ENCODE measurements around the gene TMPRSS11A. TPM values are rescaled to one million over a fixed set of nuclear protein-coding genes. Genes with fewer than 3 reads are reported as not detected.

TMPRSS11A gene
- total RNA-seq, 1 experiment from 2014 or later = not detected

DNA sequence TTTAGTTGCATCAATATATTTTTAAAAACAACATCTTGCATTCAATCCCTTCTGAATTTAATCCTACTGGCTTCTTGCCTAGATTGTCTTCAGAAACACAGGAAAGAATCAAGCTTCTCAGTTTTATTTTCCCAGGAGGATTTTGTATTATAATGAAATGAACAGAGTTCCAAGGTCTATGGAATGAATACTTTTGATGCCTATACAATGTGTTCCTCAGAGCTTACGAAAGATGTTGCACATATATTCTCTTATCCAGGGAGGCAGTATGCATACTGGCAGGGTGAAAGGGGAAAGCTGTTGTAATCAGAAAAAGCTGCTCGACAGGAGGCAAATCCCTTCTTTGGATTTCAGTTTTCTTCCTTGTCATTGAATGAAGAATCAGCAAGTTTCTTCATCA, 88.3 kb downstream of the TMPRSS11A start (continued):
- TF ChIP-seq, protein P1, sequence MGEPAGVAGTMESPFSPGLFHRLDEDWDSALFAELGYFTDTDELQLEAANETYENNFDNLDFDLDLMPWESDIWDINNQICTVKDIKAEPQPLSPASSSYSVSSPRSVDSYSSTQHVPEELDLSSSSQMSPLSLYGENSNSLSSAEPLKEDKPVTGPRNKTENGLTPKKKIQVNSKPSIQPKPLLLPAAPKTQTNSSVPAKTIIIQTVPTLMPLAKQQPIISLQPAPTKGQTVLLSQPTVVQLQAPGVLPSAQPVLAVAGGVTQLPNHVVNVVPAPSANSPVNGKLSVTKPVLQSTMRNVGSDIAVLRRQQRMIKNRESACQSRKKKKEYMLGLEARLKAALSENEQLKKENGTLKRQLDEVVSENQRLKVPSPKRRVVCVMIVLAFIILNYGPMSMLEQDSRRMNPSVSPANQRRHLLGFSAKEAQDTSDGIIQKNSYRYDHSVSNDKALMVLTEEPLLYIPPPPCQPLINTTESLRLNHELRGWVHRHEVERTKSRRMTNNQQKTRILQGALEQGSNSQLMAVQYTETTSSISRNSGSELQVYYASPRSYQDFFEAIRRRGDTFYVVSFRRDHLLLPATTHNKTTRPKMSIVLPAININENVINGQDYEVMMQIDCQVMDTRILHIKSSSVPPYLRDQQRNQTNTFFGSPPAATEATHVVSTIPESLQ (CRISPR knock-in tag; IDR thresholded peaks at IDR 0.05) = no peak
- TF ChIP-seq ZNF232 (CRISPR knock-in tag; IDR thresholded peaks at IDR 0.05) (no peak), TP53 (CRISPR knock-in tag; IDR thresholded peaks at IDR 0.05) (no peak), ZNF138 (CRISPR knock-in tag; conservative IDR thresholded peaks at IDR 0.05) (no peak), ETV6 (CRISPR knock-in tag; IDR thresholded peaks at IDR 0.05) (no peak)
- TF ChIP-seq, protein P2, sequence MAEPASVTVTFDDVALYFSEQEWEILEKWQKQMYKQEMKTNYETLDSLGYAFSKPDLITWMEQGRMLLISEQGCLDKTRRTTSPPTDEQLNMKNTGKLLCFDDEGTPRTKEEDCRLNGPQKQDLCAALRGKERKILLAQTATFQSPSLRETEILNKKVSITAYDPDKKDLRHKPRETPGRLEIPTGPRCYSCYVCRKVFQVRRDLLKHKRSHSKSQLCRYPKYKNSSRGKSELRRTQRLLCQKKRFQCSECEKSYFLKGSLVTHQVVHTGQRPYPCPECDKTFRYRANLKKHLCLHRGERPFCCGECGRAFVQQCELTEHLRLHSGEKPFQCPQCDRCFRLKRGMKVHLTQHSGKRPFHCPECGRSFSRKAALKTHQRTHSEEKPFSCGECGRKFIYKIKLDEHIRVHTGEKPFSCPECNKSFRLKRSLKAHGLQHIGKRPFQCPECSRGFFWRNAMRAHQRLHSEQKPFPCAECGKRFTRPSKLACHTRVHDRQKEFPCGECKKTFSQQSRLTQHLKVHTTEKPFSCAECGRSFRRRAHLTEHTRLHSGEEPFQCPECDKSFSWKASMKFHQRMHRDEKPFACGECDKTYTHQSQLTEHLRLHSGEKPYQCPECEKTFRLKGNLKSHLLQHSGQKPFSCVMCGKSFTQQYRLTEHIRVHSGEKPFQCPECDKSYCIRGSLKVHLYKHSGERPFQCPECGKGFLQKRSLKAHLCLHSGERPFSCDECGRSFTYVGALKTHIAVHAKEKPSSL (CRISPR knock-in tag; conservative IDR thresholded peaks at IDR 0.05) = no peak
- TF ChIP-seq, protein P3, sequence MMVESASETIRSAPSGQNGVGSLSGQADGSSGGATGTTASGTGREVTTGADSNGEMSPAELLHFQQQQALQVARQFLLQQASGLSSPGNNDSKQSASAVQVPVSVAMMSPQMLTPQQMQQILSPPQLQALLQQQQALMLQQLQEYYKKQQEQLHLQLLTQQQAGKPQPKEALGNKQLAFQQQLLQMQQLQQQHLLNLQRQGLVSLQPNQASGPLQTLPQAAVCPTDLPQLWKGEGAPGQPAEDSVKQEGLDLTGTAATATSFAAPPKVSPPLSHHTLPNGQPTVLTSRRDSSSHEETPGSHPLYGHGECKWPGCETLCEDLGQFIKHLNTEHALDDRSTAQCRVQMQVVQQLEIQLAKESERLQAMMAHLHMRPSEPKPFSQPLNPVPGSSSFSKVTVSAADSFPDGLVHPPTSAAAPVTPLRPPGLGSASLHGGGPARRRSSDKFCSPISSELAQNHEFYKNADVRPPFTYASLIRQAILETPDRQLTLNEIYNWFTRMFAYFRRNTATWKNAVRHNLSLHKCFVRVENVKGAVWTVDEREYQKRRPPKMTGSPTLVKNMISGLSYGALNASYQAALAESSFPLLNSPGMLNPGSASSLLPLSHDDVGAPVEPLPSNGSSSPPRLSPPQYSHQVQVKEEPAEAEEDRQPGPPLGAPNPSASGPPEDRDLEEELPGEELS (CRISPR knock-in tag; IDR thresholded peaks at IDR 0.05) = no peak

DNA sequence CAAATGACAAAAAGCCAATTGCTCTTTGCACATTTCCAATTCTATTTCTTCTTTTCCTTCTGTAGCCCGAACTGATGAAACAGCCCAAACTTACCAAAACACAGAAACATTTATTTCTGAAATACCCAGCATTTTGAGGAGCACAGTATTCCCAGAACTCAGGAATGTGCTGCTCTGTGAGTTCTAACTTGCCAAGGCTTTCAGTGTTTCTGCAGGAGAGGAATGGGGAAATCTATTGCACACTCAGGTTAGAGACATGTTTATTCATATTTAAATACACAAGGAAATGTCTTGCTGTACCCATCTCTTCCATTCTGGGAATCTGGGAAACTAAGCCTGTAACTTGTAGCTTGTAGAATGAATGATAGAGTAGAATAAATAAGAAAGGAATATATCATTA, 90.2 kb downstream of the TMPRSS11A start:
- DNase-seq (ENCODE audit: low spot score) (no peak), ATAC-seq (no peak)
- Mint-ChIP-seq H3K9me3 (no peaks in the 10 kb centered on the region), H3K27ac (no peak overlapping the region), H3K27me3 (ENCODE audit: low read depth) (no peaks in the 10 kb centered on the region), H3K36me3 (no peaks in the 10 kb centered on the region), H3K4me3 (no peak overlapping the region), H3K4me1 (peaks cover 3% of the 10 kb centered on the region; the same call in 1 of the 2 replicates)
- POLR2A ChIA-PET = no interaction called here
- TF ChIP-seq GABPB1 (CRISPR knock-in tag; IDR thresholded peaks at IDR 0.05) = no peak
- CTCF ChIA-PET = no interaction called here

DNA sequence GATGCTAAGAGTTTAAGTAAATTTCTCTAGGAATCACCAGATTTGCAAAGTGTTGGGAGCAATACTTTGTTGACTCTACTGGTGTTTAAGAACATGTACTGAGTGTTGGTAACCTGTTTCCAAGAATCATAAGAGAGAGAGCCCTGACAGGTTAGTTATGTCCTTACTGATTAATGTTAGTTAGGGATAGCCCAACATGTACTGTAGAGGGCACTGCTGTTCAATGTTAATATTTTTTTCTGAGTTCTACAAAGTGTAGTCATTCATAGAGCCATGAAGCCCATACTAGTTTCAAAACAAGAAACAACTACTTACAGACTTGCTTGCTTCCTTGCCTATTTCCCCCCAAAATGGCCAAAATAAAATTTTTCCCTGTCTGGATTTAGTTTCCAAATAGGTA, 91.4 kb downstream of the TMPRSS11A start:
- CTCF ChIA-PET = no interaction called here
- no peak for DNase-seq (ENCODE audit: low spot score)

More for the DNA sequence above, 91.4 kb downstream of the TMPRSS11A start:
- POLR2A ChIA-PET = no interaction called here
- Mint-ChIP-seq H3K27ac (no peak overlapping the region), H3K4me3 (no peak overlapping the region), H3K36me3 (no peaks in the 10 kb centered on the region), H3K27me3 (ENCODE audit: low read depth) (no peaks in the 10 kb centered on the region; the same call in 1 of the 2 replicates), H3K4me1 (peaks cover 3% of the 10 kb centered on the region; the same call in 1 of the 2 replicates), H3K9me3 (no peaks in the 10 kb centered on the region)
- no peak for TF ChIP-seq RORB (CRISPR knock-in tag; IDR thresholded peaks at IDR 0.05)
- no peak for TF ChIP-seq TP53 (CRISPR knock-in tag; IDR thresholded peaks at IDR 0.05)
- TF ChIP-seq, protein P4, sequence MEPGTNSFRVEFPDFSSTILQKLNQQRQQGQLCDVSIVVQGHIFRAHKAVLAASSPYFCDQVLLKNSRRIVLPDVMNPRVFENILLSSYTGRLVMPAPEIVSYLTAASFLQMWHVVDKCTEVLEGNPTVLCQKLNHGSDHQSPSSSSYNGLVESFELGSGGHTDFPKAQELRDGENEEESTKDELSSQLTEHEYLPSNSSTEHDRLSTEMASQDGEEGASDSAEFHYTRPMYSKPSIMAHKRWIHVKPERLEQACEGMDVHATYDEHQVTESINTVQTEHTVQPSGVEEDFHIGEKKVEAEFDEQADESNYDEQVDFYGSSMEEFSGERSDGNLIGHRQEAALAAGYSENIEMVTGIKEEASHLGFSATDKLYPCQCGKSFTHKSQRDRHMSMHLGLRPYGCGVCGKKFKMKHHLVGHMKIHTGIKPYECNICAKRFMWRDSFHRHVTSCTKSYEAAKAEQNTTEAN (CRISPR knock-in tag; IDR thresholded peaks at IDR 0.05) = no peak
- TF ChIP-seq, protein P5, sequence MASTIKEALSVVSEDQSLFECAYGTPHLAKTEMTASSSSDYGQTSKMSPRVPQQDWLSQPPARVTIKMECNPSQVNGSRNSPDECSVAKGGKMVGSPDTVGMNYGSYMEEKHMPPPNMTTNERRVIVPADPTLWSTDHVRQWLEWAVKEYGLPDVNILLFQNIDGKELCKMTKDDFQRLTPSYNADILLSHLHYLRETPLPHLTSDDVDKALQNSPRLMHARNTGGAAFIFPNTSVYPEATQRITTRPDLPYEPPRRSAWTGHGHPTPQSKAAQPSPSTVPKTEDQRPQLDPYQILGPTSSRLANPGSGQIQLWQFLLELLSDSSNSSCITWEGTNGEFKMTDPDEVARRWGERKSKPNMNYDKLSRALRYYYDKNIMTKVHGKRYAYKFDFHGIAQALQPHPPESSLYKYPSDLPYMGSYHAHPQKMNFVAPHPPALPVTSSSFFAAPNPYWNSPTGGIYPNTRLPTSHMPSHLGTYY (CRISPR knock-in tag; IDR thresholded peaks at IDR 0.05) = no peak
- no peak for TF ChIP-seq MYBL2 (CRISPR knock-in tag; IDR thresholded peaks at IDR 0.05)
- no peak for TF ChIP-seq PRRX2 (CRISPR knock-in tag; IDR thresholded peaks at IDR 0.05)
- no peak for TF ChIP-seq ZNF416 (CRISPR knock-in tag; IDR thresholded peaks at IDR 0.05)
- TF ChIP-seq, protein P6, sequence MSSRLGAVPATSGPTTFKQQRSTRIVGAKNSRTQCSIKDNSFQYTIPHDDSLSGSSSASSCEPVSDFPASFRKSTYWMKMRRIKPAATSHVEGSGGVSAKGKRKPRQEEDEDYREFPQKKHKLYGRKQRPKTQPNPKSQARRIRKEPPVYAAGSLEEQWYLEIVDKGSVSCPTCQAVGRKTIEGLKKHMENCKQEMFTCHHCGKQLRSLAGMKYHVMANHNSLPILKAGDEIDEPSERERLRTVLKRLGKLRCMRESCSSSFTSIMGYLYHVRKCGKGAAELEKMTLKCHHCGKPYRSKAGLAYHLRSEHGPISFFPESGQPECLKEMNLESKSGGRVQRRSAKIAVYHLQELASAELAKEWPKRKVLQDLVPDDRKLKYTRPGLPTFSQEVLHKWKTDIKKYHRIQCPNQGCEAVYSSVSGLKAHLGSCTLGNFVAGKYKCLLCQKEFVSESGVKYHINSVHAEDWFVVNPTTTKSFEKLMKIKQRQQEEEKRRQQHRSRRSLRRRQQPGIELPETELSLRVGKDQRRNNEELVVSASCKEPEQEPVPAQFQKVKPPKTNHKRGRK (CRISPR knock-in tag; IDR thresholded peaks at IDR 0.05; ENCODE audit: borderline replicate concordance) = no peak
- TF ChIP-seq, protein P7, sequence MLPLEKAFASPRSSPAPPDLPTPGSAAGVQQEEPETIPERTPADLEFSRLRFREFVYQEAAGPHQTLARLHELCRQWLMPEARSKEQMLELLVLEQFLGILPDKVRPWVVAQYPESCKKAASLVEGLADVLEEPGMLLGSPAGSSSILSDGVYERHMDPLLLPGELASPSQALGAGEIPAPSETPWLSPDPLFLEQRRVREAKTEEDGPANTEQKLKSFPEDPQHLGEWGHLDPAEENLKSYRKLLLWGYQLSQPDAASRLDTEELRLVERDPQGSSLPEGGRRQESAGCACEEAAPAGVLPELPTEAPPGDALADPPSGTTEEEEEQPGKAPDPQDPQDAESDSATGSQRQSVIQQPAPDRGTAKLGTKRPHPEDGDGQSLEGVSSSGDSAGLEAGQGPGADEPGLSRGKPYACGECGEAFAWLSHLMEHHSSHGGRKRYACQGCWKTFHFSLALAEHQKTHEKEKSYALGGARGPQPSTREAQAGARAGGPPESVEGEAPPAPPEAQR (CRISPR knock-in tag; IDR thresholded peaks at IDR 0.05) = no peak
- no peak for TF ChIP-seq SOX15 (CRISPR knock-in tag; IDR thresholded peaks at IDR 0.05)
- TF ChIP-seq, protein P8, sequence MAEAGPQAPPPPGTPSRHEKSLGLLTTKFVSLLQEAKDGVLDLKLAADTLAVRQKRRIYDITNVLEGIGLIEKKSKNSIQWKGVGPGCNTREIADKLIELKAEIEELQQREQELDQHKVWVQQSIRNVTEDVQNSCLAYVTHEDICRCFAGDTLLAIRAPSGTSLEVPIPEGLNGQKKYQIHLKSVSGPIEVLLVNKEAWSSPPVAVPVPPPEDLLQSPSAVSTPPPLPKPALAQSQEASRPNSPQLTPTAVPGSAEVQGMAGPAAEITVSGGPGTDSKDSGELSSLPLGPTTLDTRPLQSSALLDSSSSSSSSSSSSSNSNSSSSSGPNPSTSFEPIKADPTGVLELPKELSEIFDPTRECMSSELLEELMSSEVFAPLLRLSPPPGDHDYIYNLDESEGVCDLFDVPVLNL (CRISPR knock-in tag; IDR thresholded peaks at IDR 0.05; ENCODE audit: borderline replicate concordance, low read depth) = no peak
- TF ChIP-seq CREM (CRISPR knock-in tag; IDR thresholded peaks at IDR 0.05) = no peak
- no peak for TF ChIP-seq FOXK1 (CRISPR knock-in tag; IDR thresholded peaks at IDR 0.05)
- TF ChIP-seq ZBTB21 (CRISPR knock-in tag; IDR thresholded peaks at IDR 0.05; ENCODE audit: borderline replicate concordance) = no peak
- no peak for TF ChIP-seq ELF4 (CRISPR knock-in tag; IDR thresholded peaks at IDR 0.05; ENCODE audit: low read depth)
- ATAC-seq = peak; percentile 94

Data from WTC11 (cell line).